Suprapubic skin (tissue), 4 donors: Measurements from ENCODE around the gene TAPT1.

ENCODE experiments used
- CTCF ChIP-seq, 2 donors: fragments of 200-600 bp in 1 of 2; fragments of 450-650 bp in 1 of 2; sonication (generic) in 1 of 2; IDR thresholded peaks; one replicate each; pipeline ENCODE4 v1.5.1; 2016 to 2019; ENCODE audit warnings: antibody characterized with exemption in 2 of 2, mild to moderate bottlenecking in 1 of 2, moderate library complexity in 1 of 2
- EP300 ChIP-seq: sonication (generic); formaldehyde crosslinking; IDR thresholded peaks from one replicate; pipeline ENCODE4 v1.6.1; 2017; ENCODE audit warnings: antibody characterized with exemption
- POLR2A ChIP-seq, 2 donors: fragments of 450-650 bp; IDR thresholded peaks; one replicate each; pipeline ENCODE4 v1.6.1; 2017; ENCODE audit warnings: antibody characterized with exemption in 2 of 2, mild to moderate bottlenecking in 2 of 2, moderate library complexity in 2 of 2
- POLR2AphosphoS5 ChIP-seq, 3 donors: sonication (generic); formaldehyde crosslinking; IDR thresholded peaks; one replicate each; pipeline ENCODE4 v1.6.1; 2017; ENCODE audit warnings: antibody characterized with exemption in 3 of 3

GRCh38 chr4:16225167-16225862, 956 bp downstream of the TAPT1 start:
- TF ChIP-seq CTCF (IDR thresholded peaks at IDR 0.05) (no peak), POLR2A (IDR thresholded peaks at IDR 0.05) (no peak), EP300 (no peak), POLR2AphosphoS5 (IDR thresholded peaks at IDR 0.05) (no peak)
